HG03378 (cell line): Measurements from ENCODE around the gene SPEN.
A peak's percentile ranks its signal among the peaks of the same experiment; 100 is the strongest.

ENCODE experiments used
- ATAC-seq: cut with Tn5 transposase; IDR thresholded peaks from one replicate; pipeline ENCODE4 v1.9.1; 2021; ENCODE audit warnings: mild to moderate bottlenecking, moderate library complexity; ENCODE audit not compliant: unreplicated experiment

Gene SPEN

GRCh38 chr1:15959424-15959823 lies 111.9 kb downstream of the SPEN start:
- ATAC-seq: no peak

DNA sequence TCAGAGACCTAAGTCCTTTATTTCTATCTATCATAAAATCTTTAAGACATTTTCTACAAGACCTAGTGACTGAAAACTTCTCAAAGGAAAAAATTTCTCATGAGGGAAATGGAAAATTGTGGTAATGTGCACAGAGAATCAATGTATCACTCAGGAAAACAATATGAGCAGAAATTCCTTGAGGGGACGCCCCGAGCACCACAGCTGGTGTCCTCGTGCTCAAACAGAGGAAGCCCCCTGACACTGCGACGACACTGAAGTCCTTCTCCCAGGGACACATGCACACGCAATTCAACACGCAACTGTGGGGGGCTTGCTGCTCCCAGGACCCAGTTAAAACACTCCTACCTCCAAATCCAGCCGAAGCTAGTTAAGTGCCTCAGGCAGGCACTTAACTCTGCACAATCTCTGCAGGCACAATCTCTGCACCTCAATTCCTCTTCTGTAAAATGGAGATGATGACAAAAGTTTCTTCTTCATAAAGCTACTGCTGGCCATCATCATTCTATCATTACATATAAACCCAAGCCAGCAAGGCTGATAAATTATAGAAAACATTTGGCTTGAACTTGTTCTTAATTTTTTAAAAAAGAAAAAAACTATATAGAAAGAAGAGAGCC lies 112.4 kb downstream of the SPEN start:
- no peak for ATAC-seq

DNA sequence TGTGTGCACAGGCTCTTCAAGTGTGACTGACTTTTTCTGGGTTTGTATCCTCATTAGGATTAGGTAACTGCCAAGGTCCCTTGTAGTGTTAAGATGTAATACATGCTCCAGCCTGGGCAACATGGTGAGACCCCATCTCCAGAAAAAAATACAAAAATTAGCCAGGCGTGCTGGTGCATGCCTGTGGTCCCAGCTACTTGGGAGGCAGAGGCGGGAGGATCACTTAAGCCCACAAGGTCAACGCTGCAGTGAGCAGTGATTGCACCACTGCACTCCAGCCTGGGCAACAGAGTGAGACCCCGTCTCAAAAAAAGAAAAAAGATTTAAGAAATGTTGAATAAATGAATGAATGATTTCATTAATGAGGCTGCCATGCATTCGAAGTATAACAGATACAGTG lies 113.3 kb downstream of the SPEN start:
- ATAC-seq: no peak

- no peak for ATAC-seq
These were observed 114.0 kb downstream of the SPEN start for GRCh38 chr1:15961492-15961891.

DNA sequence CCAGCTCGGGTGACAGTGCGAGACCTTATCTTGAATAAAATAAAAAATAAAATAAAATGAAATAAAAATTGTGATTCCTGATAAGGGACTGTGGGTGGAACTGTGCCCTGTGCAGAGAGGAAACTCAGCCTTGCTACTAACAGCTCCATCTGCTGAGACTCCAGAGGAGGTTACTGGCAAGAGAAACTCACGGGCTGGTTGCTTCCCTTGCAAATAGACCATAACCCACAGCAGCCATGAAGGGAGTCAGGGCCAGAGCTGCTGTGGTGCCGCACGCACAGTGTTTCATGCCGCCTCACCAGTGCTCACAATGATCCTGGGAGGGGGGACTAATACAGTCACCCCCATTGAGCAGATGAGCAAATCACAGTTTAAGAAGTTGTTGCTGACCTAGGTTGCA lies 114.7 kb downstream of the SPEN start:
- ATAC-seq: no peak

- no peak for ATAC-seq
These were observed 115.3 kb downstream of the SPEN start for GRCh38 chr1:15962671-15963362.

- no peak for ATAC-seq
These were observed 116.0 kb downstream of the SPEN start for GRCh38 chr1:15963363-15963967.

DNA sequence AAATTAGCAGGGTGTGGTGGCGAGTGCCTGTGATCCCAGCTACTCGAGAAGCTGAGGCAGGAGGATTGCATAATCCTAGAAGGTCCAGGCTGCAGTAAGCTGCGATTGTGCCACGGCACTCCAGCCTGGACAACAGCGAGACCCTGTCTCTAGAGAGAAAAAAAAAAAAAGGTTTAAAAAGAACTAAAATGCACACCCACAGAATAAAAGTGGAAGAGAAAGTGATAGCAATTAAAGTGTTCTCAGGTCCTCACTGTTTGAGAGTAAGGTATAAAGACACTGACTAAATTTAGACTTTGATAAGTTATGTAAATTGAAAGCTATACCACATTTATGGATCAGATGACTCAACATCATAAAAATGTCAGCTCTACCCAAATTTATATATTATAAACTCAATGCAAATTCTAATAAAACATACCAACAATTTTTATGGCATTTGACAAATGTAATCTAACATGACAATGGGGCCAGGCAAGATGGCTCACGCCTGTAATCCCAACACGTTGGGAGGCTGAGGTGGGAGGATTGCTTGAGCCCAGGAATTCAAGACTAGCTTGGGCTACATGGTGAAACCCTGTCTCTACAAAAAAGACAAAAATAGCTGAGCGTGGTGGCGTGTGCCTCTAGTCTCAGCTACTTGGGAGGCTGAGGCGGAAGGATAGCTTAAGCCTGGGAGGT lies 116.6 kb downstream of the SPEN start:
- no peak for ATAC-seq

DNA sequence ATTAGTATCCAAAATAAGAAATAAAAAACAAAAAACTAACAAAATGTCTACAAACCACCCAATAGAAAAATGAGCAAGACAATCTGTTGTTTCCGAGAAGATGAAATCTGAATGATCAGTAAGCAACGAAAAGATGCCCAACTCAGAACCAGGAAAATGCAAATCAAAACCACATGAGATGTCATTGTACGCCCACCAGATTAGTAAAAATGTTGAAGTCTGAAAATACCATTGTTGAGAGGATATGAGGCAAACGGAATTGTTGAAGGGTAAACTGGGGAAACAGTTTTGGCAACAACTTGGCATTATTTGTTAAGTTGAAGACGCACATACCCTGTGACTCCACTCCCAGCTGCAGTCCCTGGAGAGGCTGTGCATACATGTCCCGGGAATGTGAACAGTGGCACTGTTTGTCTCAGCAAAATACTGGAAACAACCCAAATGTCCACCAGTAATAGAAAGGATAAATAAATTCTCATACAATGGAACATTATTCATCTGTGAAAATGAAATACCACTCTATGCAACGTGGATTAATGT lies 117.8 kb downstream of the SPEN start:
- ATAC-seq: no peak

GRCh38 chr1:15966081-15966955 lies 118.8 kb downstream of the SPEN start:
- peak; percentile 66 for ATAC-seq

GRCh38 chr1:15966956-15967344 lies 119.4 kb downstream of the SPEN start:
- ATAC-seq: no peak

DNA sequence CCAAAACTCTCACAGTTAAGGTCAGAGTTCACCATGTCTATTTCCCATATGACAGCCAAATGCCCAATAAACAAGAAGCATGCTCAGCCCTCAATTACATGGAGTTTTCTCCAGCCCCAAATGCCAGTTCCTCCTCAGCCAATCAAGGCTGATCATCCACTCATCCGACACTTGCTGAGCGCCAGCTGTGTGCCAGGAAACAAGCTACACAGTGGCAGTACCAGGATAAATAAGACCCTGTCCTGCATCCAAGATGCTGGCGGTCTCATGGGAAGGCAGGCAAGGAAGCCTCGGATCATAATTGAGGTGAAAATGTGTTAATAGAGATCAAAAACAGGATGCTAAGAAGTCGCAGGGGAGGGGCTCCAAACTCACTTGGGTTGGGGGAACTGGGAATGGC lies 120.7 kb downstream of the SPEN start:
- ATAC-seq: no peak

GRCh38 chr1:15969321-15969880 lies 121.9 kb downstream of the SPEN start:
- no peak for ATAC-seq

DNA sequence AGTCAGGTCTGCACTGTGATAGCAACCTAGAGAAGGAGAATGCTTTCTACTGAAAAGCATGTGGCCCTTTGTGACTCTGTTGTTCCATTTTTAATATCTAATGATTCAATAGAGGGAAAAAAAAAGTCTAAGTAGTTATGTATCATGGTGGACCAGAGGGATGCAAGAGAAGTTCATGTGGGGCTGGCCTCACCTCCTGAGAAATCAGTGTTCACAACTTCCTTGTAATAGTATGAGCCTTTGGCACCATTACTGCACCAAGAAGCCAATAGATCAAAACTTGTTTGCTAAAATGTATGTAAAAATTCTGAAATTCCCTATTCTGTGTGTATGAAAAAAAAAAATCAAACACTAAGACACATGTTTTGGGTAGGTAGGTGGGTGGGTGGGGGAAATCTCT lies 123.4 kb downstream of the SPEN start:
- no peak for ATAC-seq

DNA sequence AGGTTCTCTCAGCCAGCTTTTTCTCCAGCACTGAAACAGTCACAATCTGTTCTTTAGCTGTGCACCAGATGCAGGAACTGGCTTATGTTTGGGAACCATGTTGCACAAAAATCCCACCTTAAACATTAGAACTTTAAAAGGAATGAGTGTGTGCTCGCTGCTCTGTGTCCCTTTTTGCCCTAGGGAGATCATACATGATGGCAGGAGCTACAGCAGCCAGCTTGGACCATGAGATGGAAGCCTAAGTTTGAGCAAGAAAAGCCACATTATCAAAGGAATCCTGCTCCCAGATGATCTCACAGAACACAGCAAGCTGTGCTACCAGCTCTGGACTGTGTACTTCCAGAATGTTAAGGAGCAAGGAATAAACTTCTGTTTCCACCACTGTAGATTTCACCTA lies 124.9 kb downstream of the SPEN start:
- no peak for ATAC-seq

DNA sequence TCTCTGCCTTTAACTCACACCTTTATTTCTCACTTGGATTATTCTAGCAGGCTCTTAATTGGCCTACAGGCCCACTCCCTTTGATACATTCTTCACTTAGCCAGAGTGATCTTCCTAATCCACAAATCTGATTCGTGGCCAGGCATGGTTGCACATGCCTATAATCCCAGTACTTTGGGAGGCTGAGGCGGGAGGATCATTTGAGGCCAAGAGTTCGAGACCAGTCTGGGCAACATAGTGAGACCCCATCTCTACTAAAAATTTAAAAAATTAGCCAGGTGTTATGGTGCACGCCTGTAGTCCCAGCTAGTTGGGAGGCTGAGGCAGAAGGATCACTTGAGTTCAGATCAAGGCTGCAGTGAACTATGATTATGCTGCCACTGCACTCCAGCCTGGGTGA lies 126.3 kb downstream of the SPEN start:
- ATAC-seq: no peak

DNA sequence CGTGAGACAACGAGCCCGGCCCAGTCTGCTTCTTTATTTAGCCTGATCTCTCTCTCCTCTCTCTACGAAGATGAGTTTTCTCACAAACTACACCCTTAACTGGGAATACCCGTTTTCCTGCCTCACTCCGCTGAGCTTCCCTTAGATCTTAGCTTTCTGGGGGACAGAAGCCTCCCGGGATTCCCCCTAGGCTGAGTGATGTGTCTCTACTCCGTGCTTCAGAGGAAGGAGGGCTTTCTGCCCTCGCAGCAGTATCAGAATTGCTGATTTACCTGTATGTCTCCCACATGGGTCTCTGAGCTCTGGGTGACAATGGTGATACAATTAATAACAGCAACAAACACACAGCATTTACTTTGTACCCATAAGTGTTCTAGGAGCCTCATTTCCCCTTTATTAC lies 127.3 kb downstream of the SPEN start:
- peak; percentile 25 for ATAC-seq

GRCh38 chr1:15975358-15975804 lies 127.9 kb downstream of the SPEN start:
- ATAC-seq: peak; percentile 30

GRCh38 chr1:15975805-15976680 lies 128.5 kb downstream of the SPEN start, which contains the start of gene ZBTB17:
ZBTB17 (minus strand) TSS chr1:15976101; CDS start chr1:15948495, 27,606 bp downstream.
- peak; percentile 66 for ATAC-seq
